ENCODE data around the gene MAN1C1. TPM values are rescaled to one million over a fixed set of nuclear protein-coding genes. Genes with fewer than 3 reads are reported as not detected.

MAN1C1 gene
- total and polyA plus RNA-seq, 9 of the 15 experiments (the other 6 are each of a cell fraction or from before 2014, with no cell fraction given) = 0.04 to 0.44 (median 0.10) TPM; not detected in 3

DNA sequence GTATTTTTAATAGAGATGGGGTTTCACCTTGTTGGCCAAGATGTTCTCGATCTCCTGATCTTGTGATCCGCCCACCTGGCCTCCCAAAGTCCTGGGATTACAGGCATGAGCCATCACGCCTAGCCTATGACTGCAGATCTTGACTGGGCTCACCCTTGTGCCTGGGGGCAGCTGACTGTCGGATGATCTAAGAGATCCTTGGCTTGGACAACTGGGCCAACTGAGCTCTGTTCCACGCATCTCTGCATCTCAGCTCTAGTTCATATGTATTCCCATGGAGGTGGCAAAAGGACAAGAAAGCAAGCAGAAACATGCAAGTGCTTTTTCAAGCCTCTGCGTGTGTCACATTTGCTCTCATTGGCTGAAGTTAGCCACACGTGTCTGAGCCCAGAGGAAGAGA is 107.6 kb downstream of the MAN1C1 start (continued):
- no peak for TF ChIP-seq NFYB (IDR thresholded peaks at IDR 0.05; ENCODE audit: extremely low read depth, insufficient read length)
- no peak for TF ChIP-seq ZC3H8 (IDR thresholded peaks at IDR 0.05)
- no peak for TF ChIP-seq TARDBP (IDR thresholded peaks at IDR 0.05)
- TF ChIP-seq ZNF764 (CRISPR knock-in tag; IDR thresholded peaks at IDR 0.05; ENCODE audit: low read depth) = no peak

DNA sequence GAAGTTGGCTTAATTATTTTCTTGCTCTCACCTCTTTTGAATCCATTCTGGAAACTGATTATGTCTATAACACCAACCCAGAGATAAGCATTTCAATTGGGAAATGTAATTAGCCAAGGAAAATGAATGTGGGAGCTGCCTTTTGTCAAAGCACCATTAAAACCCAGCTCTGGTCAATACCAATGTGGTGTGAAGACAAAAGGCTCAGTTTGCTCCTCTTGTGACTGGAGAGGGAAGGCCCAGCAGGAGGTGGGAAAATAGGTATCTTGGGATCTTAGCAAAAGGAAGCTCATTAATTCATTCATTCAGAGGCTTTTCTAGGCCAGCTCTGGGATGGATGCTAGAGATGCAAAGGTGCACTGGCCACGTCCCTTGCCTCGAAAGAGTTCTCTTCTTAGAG is 108.4 kb downstream of the MAN1C1 start:
- intact Hi-C loops (cut with micrococcal nuclease) (no loop called here), in situ Hi-C loops (cut with MboI) (no loop called here)
- Histone ChIP-seq H3K4me3 (no peak overlapping the region), H4K20me1 (replicated peaks; ENCODE audit: control insufficient read depth, insufficient read depth, low read length) (0 out of 2 replicates have a peak, but pooled peaks cover 8% of the 10 kb centered on the region), H3K27ac (ENCODE audit: extremely low read depth, low read depth, low read length) (no peak overlapping the region), H3K36me3 (ENCODE audit: control insufficient read depth, insufficient read depth, low read length) (no peaks in the 10 kb centered on the region), H3K9me3 (replicated peaks; ENCODE audit: control insufficient read depth, insufficient read depth, low read depth, low read length) (no peaks in the 10 kb centered on the region), H3K9ac (ENCODE audit: insufficient read depth in 1 of 2, low read depth in 2 of 2, low read length in 2 of 2) (no peak overlapping the region), H3K9me1 (ENCODE audit: control insufficient read depth, insufficient read depth, low read length) (no peaks in the 10 kb centered on the region), H2AFZ (ENCODE audit: low read depth, low read length) (no peak overlapping the region), H3K79me2 (ENCODE audit: control insufficient read depth, insufficient read depth, low read length) (no peaks in the 10 kb centered on the region), H3K4me1 (replicated peaks in 1 of 2; ENCODE audit: control insufficient read depth in 2 of 2, insufficient read depth in 2 of 2, low read length in 2 of 2) (peaks cover 0 to 9% of the 10 kb centered on the region in 2 experiments; a peak in 4 of 5 replicates), H3K27me3 (ENCODE audit: control insufficient read depth in 2 of 2, insufficient read depth in 2 of 2, low read length in 2 of 2) (peaks cover 57 to 67% of the 10 kb centered on the region in 2 experiments), H3K4me2 (ENCODE audit: insufficient read depth, low read length) (no peak overlapping the region)
- BruUV-seq (replicated peaks) = no TSS peak
- DNase-seq (ENCODE audit: extremely low read depth in 1 of 4, low spot score in 3 of 4) (no peak), ATAC-seq (no peak), FAIRE-seq (no peak)
- WGBS (ENCODE audit: insufficient coverage, low coverage, missing lambda C conversion rate) = 3% methylated on average over 2 of the region's 2 CpGs
- ChIA-PET POLR2A (interaction anchor here (1.0 to 1.3 kb wide), 3 partner anchors 10 to 18 kb away, joined by 3 to 5 read pairs (median 3); no protein-coding TSS in a partner anchor), CTCF (ENCODE audit: low intra/inter-chr PET ratio) (interaction anchor here (0.6 kb wide), 1 partner anchor 265 kb away, joined by 3 read pairs; no protein-coding TSS in a partner anchor)
- TF ChIP-seq MED1 (CRISPR knock-in tag; IDR thresholded peaks at IDR 0.05; ENCODE audit: borderline replicate concordance) = no peak
- TF ChIP-seq MTA3 (IDR thresholded peaks at IDR 0.05; ENCODE audit: borderline replicate concordance) = no peak
- no peak for TF ChIP-seq ATF7 (IDR thresholded peaks at IDR 0.05)
- no peak for TF ChIP-seq ZNF239 (CRISPR knock-in tag; IDR thresholded peaks at IDR 0.05)
- TF ChIP-seq PHF21A (IDR thresholded peaks at IDR 0.05; ENCODE audit: borderline replicate concordance, low read depth) = no peak
- TF ChIP-seq ZNF318 (IDR thresholded peaks at IDR 0.05; ENCODE audit: borderline replicate concordance in 1 of 2, low read depth in 1 of 2) = no peak
- TF ChIP-seq POU5F1 (IDR thresholded peaks at IDR 0.05; ENCODE audit: borderline replicate concordance, low read depth, low read length, partially characterized antibody) = no peak
- TF ChIP-seq SRSF7 (optimal IDR thresholded peaks at IDR 0.05; ENCODE audit: low read depth, low read length) = no peak
- TF ChIP-seq, protein P1, sequence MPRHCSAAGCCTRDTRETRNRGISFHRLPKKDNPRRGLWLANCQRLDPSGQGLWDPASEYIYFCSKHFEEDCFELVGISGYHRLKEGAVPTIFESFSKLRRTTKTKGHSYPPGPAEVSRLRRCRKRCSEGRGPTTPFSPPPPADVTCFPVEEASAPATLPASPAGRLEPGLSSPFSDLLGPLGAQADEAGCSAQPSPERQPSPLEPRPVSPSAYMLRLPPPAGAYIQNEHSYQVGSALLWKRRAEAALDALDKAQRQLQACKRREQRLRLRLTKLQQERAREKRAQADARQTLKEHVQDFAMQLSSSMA (CRISPR knock-in tag; IDR thresholded peaks at IDR 0.05) = no peak
